KOPT-K1 (cell line): Measurements from ENCODE around the gene SLC34A1.
"Not testable (repeated sequence)": the region's sequence is repeated elsewhere in the genome, so short reads cannot be mapped to it uniquely, and the experiment has no call there.

Experiments
- H3K27ac ChIP-seq: fragments of 200-600 bp; sonication (generic); 2 replicates; pipeline ENCODE4 v1.5.1; 2016; ENCODE audit warnings: antibody characterized with exemption, mild to moderate bottlenecking, low read depth, low read length; ENCODE audit not compliant: poor library complexity, severe bottlenecking
- H3K36me3 ChIP-seq: fragments of 200-600 bp; sonication (generic); 2 replicates; pipeline ENCODE4 v1.5.1; 2017; ENCODE audit warnings: antibody characterized with exemption, mild to moderate bottlenecking, low read length, moderate library complexity; ENCODE audit not compliant: insufficient read depth
- H3K9me3 ChIP-seq: fragments of 200-600 bp; sonication (generic); 2 replicates; pipeline ENCODE4 v1.5.1; 2017; ENCODE audit warnings: antibody characterized with exemption, low read length, mild to moderate bottlenecking; ENCODE audit not compliant: insufficient read depth, poor library complexity, severe bottlenecking

Gene SLC34A1

GRCh38 chr5:177370488-177371119 lies 13.6 kb upstream of the SLC34A1 start:
- H3K36me3 ChIP-seq = peaks cover 71% of the 10 kb centered on the region
- H3K9me3 ChIP-seq = no peaks in the 10 kb centered on the region
- H3K27ac ChIP-seq = no peak overlapping the region

GRCh38 chr5:177371120-177372033 lies 12.9 kb upstream of the SLC34A1 start:
- no peak overlapping the region for H3K27ac ChIP-seq
- no peaks in the 10 kb centered on the region for H3K9me3 ChIP-seq
- peaks cover 70% of the 10 kb centered on the region for H3K36me3 ChIP-seq

DNA sequence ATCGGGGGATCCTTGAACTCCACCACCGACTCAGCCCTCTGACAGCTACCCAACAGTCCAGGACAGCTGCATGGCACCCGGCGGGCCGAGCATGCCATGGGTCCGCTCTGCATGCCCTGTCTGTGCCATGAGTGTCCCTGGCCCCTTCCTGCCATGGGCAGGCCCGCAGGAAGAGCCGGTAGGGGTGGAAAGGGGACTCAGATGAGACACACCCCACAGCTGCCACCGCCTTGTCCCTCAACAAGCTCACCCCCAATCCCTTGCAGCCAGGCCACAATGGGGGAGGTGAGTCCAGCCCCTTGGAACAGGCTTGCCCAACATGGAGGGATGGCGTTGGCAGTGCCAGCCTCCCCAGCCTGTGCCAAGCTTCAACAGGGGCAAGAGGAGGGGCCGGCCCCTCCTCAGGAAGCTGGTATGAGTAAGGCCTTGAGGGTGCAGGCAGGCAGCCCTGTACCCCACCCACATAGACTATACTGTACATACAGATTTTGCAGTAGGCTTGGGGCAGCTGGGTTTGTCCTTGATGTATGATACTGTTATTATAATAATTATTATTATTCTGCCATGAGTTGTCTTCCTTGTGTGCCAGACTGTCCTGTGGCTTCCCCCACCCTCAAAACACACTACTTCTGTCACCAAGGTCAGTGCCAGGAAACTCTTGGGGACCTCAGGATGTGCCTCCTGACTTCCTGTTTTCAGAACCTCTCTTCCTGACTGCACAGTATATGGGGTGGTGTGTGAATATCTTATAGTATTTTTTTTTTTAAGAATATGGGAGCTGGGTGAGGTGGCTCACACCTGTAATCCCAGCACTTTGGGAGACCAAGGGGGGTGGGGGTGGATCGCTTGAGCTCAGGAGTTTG lies 12.0 kb upstream of the SLC34A1 start:
- Histone ChIP-seq H3K27ac (peak overlapping the region; percentile 31), H3K9me3 (no peaks in the 10 kb centered on the region), H3K36me3 (peaks cover 61% of the 10 kb centered on the region)

- H3K36me3 ChIP-seq = peaks cover 54% of the 10 kb centered on the region
- H3K9me3 ChIP-seq = no peaks in the 10 kb centered on the region
- H3K27ac ChIP-seq = peak overlapping the region; percentile 31
Observed at GRCh38 chr5:177372910-177373309, 11.3 kb upstream of the SLC34A1 start.

DNA sequence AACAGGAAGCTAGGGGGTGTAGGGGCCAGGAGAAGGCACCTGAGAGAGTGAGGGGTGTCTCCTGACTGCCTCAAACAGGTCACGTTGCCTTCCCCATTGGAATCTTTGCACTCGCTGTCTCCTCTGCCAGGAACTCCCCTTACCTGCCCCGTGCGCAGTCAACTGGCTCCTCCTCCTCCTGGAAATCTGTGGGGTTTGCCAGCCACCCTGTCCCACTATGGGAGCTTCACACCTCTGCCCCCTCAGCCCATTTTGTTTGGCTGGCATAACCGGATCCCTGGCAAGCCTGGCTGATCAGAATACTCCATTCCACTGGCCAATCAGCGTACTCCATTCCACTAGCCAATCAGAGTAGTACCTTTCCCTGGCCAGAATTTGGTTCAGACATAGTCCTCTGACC lies 10.4 kb upstream of the SLC34A1 start:
- H3K9me3 ChIP-seq = no peaks in the 10 kb centered on the region
- no peak overlapping the region for H3K27ac ChIP-seq
- H3K36me3 ChIP-seq = peaks cover 45% of the 10 kb centered on the region

GRCh38 chr5:177374211-177374610 lies 10.0 kb upstream of the SLC34A1 start:
- Histone ChIP-seq H3K27ac (no peak overlapping the region), H3K9me3 (no peaks in the 10 kb centered on the region), H3K36me3 (peaks cover 41% of the 10 kb centered on the region)

DNA sequence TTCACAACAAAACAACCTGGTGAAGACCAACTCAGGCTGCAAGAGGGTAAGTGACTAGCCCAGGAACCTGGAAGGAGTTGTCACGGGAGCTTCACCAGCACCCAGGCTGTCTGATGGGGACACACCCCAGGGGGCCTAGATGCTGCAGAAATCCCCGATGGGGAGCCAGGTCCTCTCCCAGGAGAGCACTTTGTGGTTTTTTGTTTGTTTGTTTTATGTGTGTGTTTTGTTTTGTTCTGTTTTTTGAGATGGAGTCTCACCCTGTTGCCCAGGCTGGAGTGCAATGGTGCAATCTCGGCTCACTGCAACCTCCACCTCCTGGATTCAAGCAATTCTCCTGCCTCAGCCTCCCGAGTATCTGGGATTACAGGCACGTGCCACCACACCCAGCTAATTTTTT lies 8.7 kb upstream of the SLC34A1 start:
- H3K27ac ChIP-seq, H3K9me3 ChIP-seq: not testable (repeated sequence)
- peaks cover 29% of the 10 kb centered on the region for H3K36me3 ChIP-seq

DNA sequence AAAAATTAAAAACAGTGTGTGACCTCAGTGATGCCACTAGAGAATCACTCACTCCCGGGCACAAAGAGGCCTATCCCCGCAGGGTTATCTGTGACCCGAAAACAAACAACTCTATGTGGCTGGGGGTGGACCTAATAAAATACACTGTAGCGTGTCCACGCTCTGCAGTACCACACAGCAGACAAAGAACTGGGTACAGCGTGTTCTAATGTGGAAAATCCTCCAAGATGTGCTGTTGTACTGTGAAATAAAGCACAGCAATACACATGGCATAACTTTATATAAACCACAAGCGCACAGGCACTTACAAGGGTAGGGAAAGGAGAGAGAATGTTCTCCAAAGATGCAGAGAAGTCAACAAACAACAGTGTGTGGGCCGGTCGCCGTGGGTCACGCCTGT lies 8.1 kb upstream of the SLC34A1 start:
- Histone ChIP-seq H3K9me3 (no peaks in the 10 kb centered on the region), H3K36me3 (peaks cover 26% of the 10 kb centered on the region), H3K27ac (no peak overlapping the region)

GRCh38 chr5:177377851-177378776 lies 6.1 kb upstream of the SLC34A1 start:
- Histone ChIP-seq H3K27ac (no peak overlapping the region), H3K36me3 (peaks cover 10% of the 10 kb centered on the region; the same call in 1 of the 2 replicates), H3K9me3 (no peaks in the 10 kb centered on the region)

DNA sequence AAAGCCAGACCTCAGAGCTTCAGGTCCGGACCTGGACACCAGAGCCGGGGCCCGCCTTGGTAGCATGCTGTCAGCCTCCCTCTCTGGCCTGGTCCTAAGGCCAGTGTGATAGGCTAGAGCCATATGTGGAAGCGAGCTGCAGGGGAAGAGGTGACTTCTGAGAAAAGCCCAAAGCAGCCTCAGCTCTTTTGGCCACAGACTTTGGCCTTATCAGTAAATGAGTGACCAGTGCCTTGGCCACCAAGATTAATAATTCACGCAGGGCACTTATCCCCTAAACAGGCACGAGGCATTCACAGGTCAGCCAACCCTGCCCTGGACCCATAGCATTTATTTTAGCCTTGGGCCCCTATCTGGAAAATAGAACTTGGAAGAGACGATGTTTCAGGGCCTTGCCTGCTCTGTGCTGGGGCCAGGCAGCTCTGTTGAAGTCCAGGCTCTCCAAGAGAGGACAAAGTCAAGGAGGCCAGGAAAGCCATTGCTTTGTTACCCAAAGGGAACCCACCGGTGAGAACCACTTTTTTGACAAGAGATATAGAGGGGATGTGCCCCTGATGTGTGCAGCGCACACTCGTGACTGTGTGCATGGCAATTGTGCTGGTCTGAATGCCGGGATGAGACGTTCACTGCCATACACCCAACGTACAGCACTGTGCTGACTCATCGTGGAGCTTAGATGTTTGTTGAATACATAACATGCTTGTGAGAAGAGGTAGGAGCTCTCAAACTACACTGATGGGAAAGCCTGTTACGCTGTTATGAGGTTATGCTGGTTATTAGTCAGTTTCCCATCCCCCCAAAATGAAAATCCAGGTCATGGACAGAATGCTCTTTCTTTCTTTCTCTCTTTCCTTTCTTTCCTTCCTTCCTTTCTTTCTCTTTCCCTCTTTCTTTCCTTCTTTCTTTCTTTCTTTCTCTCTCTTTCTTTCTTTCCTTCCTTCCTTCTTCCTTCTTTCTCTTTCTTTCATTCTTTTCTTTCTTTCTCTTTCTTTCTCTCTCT lies 5.0 kb upstream of the SLC34A1 start:
- Histone ChIP-seq H3K9me3 (no peaks in the 10 kb centered on the region), H3K27ac (no peak overlapping the region), H3K36me3 (no peaks in the 10 kb centered on the region)

DNA sequence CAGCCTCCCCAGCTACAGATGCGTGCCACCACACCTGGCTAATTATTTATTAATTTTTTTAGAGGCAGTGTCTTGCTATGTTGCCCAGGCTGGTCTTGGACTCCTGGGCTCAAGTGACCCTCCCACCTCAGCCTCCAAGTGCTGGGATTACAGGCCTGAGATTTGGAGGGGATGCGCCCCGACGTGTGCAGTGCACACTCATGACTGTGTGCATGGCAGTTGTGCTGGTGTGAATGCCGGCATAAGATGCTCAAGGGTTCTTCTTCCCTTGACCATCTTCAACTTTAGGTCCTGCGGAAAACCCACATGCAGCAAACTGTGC lies 3.5 kb upstream of the SLC34A1 start:
- Histone ChIP-seq H3K36me3 (no peaks in the 10 kb centered on the region), H3K27ac (no peak overlapping the region), H3K9me3 (no peaks in the 10 kb centered on the region)

DNA sequence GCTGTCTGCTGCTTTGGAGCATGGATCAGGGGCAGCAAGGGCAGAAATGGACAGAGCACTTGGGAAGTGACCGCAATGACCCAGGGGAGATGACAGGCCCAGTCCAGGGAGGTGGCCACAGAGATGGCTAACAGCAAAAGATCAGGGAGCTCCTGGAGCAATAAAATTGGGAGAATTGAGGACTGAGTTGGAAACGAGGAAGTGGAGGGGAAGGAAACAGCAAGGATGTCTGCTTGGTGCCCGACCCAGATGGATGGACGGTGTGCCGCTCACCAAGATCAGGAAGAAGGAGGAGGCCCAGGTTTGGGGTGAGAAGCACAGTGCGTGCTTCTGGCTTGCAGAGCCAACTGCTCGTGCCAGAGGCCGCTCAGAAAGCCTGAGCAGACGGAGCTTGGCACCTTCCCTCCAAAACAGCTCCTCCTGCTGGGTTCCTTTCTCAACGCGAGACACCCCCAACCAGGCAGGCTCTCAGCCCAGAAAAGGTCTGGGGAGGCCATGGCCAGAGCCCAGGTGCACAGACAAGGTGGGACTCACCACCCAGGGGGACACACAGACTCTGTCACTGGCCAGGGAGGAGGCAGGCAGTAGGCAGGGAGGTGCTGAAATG lies 1.7 kb upstream of the SLC34A1 start:
- H3K27ac ChIP-seq = no peak overlapping the region
- no peaks in the 10 kb centered on the region for H3K36me3 ChIP-seq
- no peaks in the 10 kb centered on the region for H3K9me3 ChIP-seq

- Histone ChIP-seq H3K9me3 (no peaks in the 10 kb centered on the region), H3K36me3 (no peaks in the 10 kb centered on the region), H3K27ac (no peak overlapping the region)
Observed at GRCh38 chr5:177383181-177383580, 1.1 kb upstream of the SLC34A1 start.
